Muscle of leg (tissue), 11 donors: Measurements from ENCODE around the gene MMP28. TPM values are rescaled to one million over a fixed set of nuclear protein-coding genes. Genes with fewer than 3 reads are reported as not detected.

Experiments used
- DNase-seq: peaks from one replicate; pipeline ENCODE4 v3.0.0; 2013
- H3K27ac ChIP-seq: one replicate; pipeline ENCODE4 v1.5.1; 2013; ENCODE audit warnings: mild to moderate bottlenecking, low read length, control low read depth
- H3K27me3 ChIP-seq: one replicate; pipeline ENCODE4 v1.6.1; 2013; ENCODE audit warnings: low read length; ENCODE audit not compliant: control insufficient read depth, insufficient read depth
- H3K36me3 ChIP-seq: one replicate; pipeline ENCODE4 v1.6.1; 2013; ENCODE audit warnings: low read length; ENCODE audit not compliant: control insufficient read depth, insufficient read depth
- H3K4me1 ChIP-seq: one replicate; pipeline ENCODE4 v1.6.1; 2013; ENCODE audit warnings: low read length; ENCODE audit not compliant: control insufficient read depth, insufficient read depth
- H3K4me3 ChIP-seq: one replicate; pipeline ENCODE4 v1.5.1; 2013; ENCODE audit warnings: low read length, control low read depth
- H3K9me3 ChIP-seq: replicated peaks from 2 replicates; pipeline ENCODE4 v1.6.1; 2013; ENCODE audit warnings: low read depth, low read length; ENCODE audit not compliant: control insufficient read depth
- WGBS: methylation state at CpG from one replicate; pipeline ENCODE4 v1.1.5; 2013; ENCODE audit warnings: missing lambda C conversion rate; ENCODE audit not compliant: insufficient coverage; 5-methylcytosine and 5-hydroxymethylcytosine counted together
- polyA plus RNA-seq, 8 donors: library from polyadenylated mRNA; unstranded; fragments of 120-200 nt; gene quantifications; one replicate each; pipeline versions ENCODE4 v1.2.1 to v1.2.3, GENCODE V29; 2013; ENCODE audit warnings: inconsistent platforms in 1 of 8, low replicate concordance in 1 of 8; ENCODE audit not compliant: insufficient read length in 8 of 8, insufficient read depth in 1 of 8
- total RNA-seq: library from RNA; stranded (reverse); fragments of 120-200 nt; gene quantifications from one replicate; pipeline ENCODE4 v1.2.4, GENCODE V29; 2013

MMP28 gene
- total and polyA plus RNA-seq, 9 donors = 1.9 to 4.3 (median 3.5) TPM

GRCh38 chr17:35784895-35785294 lies 10.5 kb downstream of the MMP28 start:
- WGBS = 86% methylated on average over 1 of the region's 2 CpGs
- no peak for DNase-seq
- no peaks in the 10 kb centered on the region for H3K9me3 ChIP-seq
- H3K27ac ChIP-seq = no peak overlapping the region
- H3K36me3 ChIP-seq = no peaks in the 10 kb centered on the region
- H3K27me3 ChIP-seq = peaks cover 2% of the 10 kb centered on the region
- H3K4me3 ChIP-seq = no peak overlapping the region
- peaks cover 5% of the 10 kb centered on the region for H3K4me1 ChIP-seq

- Histone ChIP-seq H3K9me3 (no peaks in the 10 kb centered on the region), H3K27ac (no peak overlapping the region), H3K4me3 (no peak overlapping the region), H3K36me3 (no peaks in the 10 kb centered on the region), H3K27me3 (peaks cover 3% of the 10 kb centered on the region), H3K4me1 (peaks cover 5% of the 10 kb centered on the region)
- no peak for DNase-seq
- WGBS = 22% methylated on average over 3 of the region's 3 CpGs
These were observed 14.5 kb downstream of the MMP28 start for GRCh38 chr17:35780950-35781349.

GRCh38 chr17:35778641-35779196 lies 16.7 kb downstream of the MMP28 start:
- H3K27ac ChIP-seq = no peak overlapping the region
- H3K4me1 ChIP-seq = peaks cover 22% of the 10 kb centered on the region
- H3K9me3 ChIP-seq = no peaks in the 10 kb centered on the region
- H3K4me3 ChIP-seq = no peak overlapping the region
- no peak for DNase-seq
- H3K36me3 ChIP-seq = no peaks in the 10 kb centered on the region
- WGBS = 81% methylated on average over 12 of the region's 16 CpGs
- H3K27me3 ChIP-seq = peaks cover 3% of the 10 kb centered on the region

- peaks cover 3% of the 10 kb centered on the region for H3K27me3 ChIP-seq
- H3K27ac ChIP-seq = no peak overlapping the region
- no peak for DNase-seq
- H3K36me3 ChIP-seq = no peaks in the 10 kb centered on the region
- no peaks in the 10 kb centered on the region for H3K9me3 ChIP-seq
- H3K4me1 ChIP-seq = peaks cover 25% of the 10 kb centered on the region
- no peak overlapping the region for H3K4me3 ChIP-seq
- 73% methylated on average over 3 of the region's 6 CpGs for WGBS
These were observed 19.9 kb downstream of the MMP28 start for GRCh38 chr17:35775583-35775982.

GRCh38 chr17:35775039-35775438 lies 20.4 kb downstream of the MMP28 start:
- no peak overlapping the region for H3K27ac ChIP-seq
- no peaks in the 10 kb centered on the region for H3K9me3 ChIP-seq
- no peak for DNase-seq
- H3K4me3 ChIP-seq = no peak overlapping the region
- peaks cover 3% of the 10 kb centered on the region for H3K27me3 ChIP-seq
- H3K4me1 ChIP-seq = peaks cover 25% of the 10 kb centered on the region
- 47% methylated on average over 4 of the region's 5 CpGs for WGBS
- no peaks in the 10 kb centered on the region for H3K36me3 ChIP-seq

- Histone ChIP-seq H3K4me3 (no peak overlapping the region), H3K4me1 (peaks cover 25% of the 10 kb centered on the region), H3K36me3 (no peaks in the 10 kb centered on the region), H3K27ac (peak overlapping the region; percentile 55), H3K9me3 (no peaks in the 10 kb centered on the region), H3K27me3 (peaks cover 3% of the 10 kb centered on the region)
- peak; percentile 44 for DNase-seq
- WGBS = no CpG with 5 or more reads among the region's 5 CpGs
These were observed 20.9 kb downstream of the MMP28 start for GRCh38 chr17:35774499-35774898.

- Histone ChIP-seq H3K9me3 (no peaks in the 10 kb centered on the region), H3K4me3 (no peak overlapping the region), H3K4me1 (peaks cover 25% of the 10 kb centered on the region), H3K36me3 (no peaks in the 10 kb centered on the region), H3K27me3 (peaks cover under 1% of the 10 kb centered on the region), H3K27ac (peak overlapping the region; percentile 55)
- WGBS = 26% methylated on average over 8 of the region's 10 CpGs
- peak; percentile 40 for DNase-seq
These were observed 21.6 kb downstream of the MMP28 start for GRCh38 chr17:35773679-35774425.

GRCh38 chr17:35773129-35773528 lies 22.3 kb downstream of the MMP28 start:
- Histone ChIP-seq H3K27ac (peak overlapping the region; percentile 55), H3K36me3 (no peaks in the 10 kb centered on the region)
- 79% methylated on average over 19 of the region's 20 CpGs for WGBS

GRCh38 chr17:35769895-35770486 lies 25.4 kb downstream of the MMP28 start:
- peaks cover 38% of the 10 kb centered on the region for H3K4me1 ChIP-seq
- H3K4me3 ChIP-seq = no peak overlapping the region
- H3K27me3 ChIP-seq = no peaks in the 10 kb centered on the region
- H3K36me3 ChIP-seq = no peaks in the 10 kb centered on the region
- DNase-seq = no peak
- H3K9me3 ChIP-seq = no peaks in the 10 kb centered on the region
- WGBS = 91% methylated on average over 44 of the region's 48 CpGs
- no peak overlapping the region for H3K27ac ChIP-seq

More at GRCh38 chr17:35773129-35773528, 22.3 kb downstream of the MMP28 start:
- no peak overlapping the region for H3K4me3 ChIP-seq
- H3K9me3 ChIP-seq = no peaks in the 10 kb centered on the region
- H3K27me3 ChIP-seq = no peaks in the 10 kb centered on the region
- peaks cover 25% of the 10 kb centered on the region for H3K4me1 ChIP-seq
- DNase-seq = no peak

GRCh38 chr17:35768797-35769196 lies 26.6 kb downstream of the MMP28 start:
- H3K36me3 ChIP-seq = no peaks in the 10 kb centered on the region
- no peak overlapping the region for H3K4me3 ChIP-seq
- H3K4me1 ChIP-seq = peaks cover 34% of the 10 kb centered on the region
- DNase-seq = no peak
- no CpG with 5 or more reads among the region's 2 CpGs for WGBS
- H3K9me3 ChIP-seq = no peaks in the 10 kb centered on the region
- no peaks in the 10 kb centered on the region for H3K27me3 ChIP-seq
- no peak overlapping the region for H3K27ac ChIP-seq
